Ishikawa (cell line): ENCODE results near the gene SSX3.
"Not testable (repeated sequence)": the region's sequence is repeated elsewhere in the genome, so short reads cannot be mapped to it uniquely, and the experiment has no call there.

Experiments
- CEBPB ChIP-seq: IDR thresholded peaks from 2 replicates; pipeline ENCODE4 v1.6.1; 2012
- CREB1 ChIP-seq: IDR thresholded peaks from 2 replicates; pipeline ENCODE4 v1.6.1; 2012; ENCODE audit warnings: low read depth
- EGR1 ChIP-seq: IDR thresholded peaks from 2 replicates; pipeline ENCODE4 v1.6.1; 2012
- EP300 ChIP-seq: IDR thresholded peaks from 2 replicates; pipeline ENCODE4 v1.6.1; 2012; ENCODE audit warnings: borderline replicate concordance
- RAD21 ChIP-seq: IDR thresholded peaks from 2 replicates; pipeline ENCODE4 v1.6.1; 2012; ENCODE audit warnings: low read depth
- TAF1 ChIP-seq: IDR thresholded peaks from 2 replicates; pipeline ENCODE4 v1.6.1; 2012; ENCODE audit warnings: low read depth, mild to moderate bottlenecking
- TEAD4 ChIP-seq: IDR thresholded peaks from 2 replicates; pipeline ENCODE4 v1.6.1; 2012
- USF1 ChIP-seq: IDR thresholded peaks from 2 replicates; pipeline ENCODE4 v1.6.1; 2012
- YY1 ChIP-seq: IDR thresholded peaks from 2 replicates; pipeline ENCODE4 v1.6.1; 2012; ENCODE audit warnings: low read depth
- ZBTB7A ChIP-seq: IDR thresholded peaks from 2 replicates; pipeline ENCODE4 v1.6.1; 2012; ENCODE audit warnings: low read depth
- TF ChIP-seq, protein P1 (sequence below): IDR thresholded peaks from 2 replicates; pipeline ENCODE4 v1.6.1; 2012
- TF ChIP-seq, protein P2 (sequence below): IDR thresholded peaks from 2 replicates; pipeline ENCODE4 v1.6.1; 2012; ENCODE audit warnings: low read depth, mild to moderate bottlenecking

GRCh38 chrX:48356315-48357094 is at the start of gene SSX3:
- not testable (repeated sequence) for TF ChIP-seq TAF1, RAD21, USF1, EGR1, EP300, YY1, CEBPB, CREB1, ZBTB7A, TEAD4
- TF ChIP-seq, protein P1, sequence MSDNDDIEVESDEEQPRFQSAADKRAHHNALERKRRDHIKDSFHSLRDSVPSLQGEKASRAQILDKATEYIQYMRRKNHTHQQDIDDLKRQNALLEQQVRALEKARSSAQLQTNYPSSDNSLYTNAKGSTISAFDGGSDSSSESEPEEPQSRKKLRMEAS: not testable (repeated sequence)
- TF ChIP-seq, protein P2, sequence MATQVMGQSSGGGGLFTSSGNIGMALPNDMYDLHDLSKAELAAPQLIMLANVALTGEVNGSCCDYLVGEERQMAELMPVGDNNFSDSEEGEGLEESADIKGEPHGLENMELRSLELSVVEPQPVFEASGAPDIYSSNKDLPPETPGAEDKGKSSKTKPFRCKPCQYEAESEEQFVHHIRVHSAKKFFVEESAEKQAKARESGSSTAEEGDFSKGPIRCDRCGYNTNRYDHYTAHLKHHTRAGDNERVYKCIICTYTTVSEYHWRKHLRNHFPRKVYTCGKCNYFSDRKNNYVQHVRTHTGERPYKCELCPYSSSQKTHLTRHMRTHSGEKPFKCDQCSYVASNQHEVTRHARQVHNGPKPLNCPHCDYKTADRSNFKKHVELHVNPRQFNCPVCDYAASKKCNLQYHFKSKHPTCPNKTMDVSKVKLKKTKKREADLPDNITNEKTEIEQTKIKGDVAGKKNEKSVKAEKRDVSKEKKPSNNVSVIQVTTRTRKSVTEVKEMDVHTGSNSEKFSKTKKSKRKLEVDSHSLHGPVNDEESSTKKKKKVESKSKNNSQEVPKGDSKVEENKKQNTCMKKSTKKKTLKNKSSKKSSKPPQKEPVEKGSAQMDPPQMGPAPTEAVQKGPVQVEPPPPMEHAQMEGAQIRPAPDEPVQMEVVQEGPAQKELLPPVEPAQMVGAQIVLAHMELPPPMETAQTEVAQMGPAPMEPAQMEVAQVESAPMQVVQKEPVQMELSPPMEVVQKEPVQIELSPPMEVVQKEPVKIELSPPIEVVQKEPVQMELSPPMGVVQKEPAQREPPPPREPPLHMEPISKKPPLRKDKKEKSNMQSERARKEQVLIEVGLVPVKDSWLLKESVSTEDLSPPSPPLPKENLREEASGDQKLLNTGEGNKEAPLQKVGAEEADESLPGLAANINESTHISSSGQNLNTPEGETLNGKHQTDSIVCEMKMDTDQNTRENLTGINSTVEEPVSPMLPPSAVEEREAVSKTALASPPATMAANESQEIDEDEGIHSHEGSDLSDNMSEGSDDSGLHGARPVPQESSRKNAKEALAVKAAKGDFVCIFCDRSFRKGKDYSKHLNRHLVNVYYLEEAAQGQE: not testable (repeated sequence)
